ENCODE data around the gene PFKM.

Gene PFKM

DNA sequence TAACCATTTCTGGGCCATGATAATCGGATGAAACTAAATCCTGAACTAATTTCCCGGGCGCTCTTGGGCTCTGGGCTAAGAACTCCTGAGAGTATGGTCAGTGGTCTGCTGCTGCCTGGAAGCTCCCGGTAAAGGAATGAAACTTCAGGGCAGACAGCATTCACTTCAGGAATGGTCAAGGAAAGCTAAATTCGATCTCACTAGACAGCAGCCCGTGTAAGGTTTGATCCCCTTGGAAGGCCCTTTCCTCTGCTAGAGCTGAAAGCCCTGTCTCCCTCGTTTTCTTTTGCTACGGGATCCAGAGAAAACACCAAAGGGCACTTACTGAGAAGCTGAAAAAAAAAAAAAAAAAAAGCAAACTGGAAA is 37.5 kb downstream of the PFKM start:
- TF ChIP-seq CTCF (IDR thresholded peaks at IDR 0.05; ENCODE audit: borderline replicate concordance, insufficient read depth, low read depth, low read length): no peak

GRCh38 chr12:48157018-48157888 is 38.1 kb downstream of the PFKM start, which contains the start of gene ASB8:
ASB8 (minus strand) TSS chr12:48157515; CDS start chr12:48153496, 4,019 bp downstream.
- peak; percentile 51; the same call in 1 of the 2 replicates for TF ChIP-seq CTCF (IDR thresholded peaks at IDR 0.05; ENCODE audit: borderline replicate concordance, insufficient read depth, low read depth, low read length)

More for the DNA sequence above, 37.5 kb downstream of the PFKM start:
- peak overlapping the region; percentile 81 for H3K4me3 ChIP-seq (ENCODE audit: low read depth, low read length)

DNA sequence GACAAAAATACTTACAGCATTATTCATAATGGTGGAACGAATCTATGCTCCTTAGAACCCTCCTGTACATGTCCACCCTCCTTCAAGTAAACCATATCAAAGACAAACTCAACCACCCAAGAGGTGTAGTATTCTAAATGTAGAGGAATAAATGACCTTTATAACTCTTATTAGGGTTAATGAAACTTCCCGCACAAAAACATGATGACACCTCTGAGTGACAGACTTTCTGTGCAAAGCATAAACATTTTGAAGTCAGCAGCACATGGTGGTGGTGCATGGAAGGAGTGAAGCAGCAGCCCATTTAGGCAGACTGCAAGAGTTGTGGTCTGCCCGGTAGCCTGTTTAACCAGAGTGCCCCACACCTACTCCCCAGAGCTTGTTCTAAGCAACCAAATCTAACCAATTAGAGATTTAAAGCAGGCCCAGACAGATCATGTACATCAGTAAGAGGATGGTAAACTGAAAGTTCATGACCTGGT is 38.8 kb downstream of the PFKM start:
- TF ChIP-seq CTCF (IDR thresholded peaks at IDR 0.05; ENCODE audit: borderline replicate concordance, insufficient read depth, low read depth, low read length): no peak
- H3K4me3 ChIP-seq (ENCODE audit: low read depth, low read length): peak overlapping the region; percentile 40

More at GRCh38 chr12:48157018-48157888, 38.1 kb downstream of the PFKM start, which contains the start of gene ASB8:
- H3K4me3 ChIP-seq (ENCODE audit: low read depth, low read length): peak within 1 kb of the TSS; percentile 81

DNA sequence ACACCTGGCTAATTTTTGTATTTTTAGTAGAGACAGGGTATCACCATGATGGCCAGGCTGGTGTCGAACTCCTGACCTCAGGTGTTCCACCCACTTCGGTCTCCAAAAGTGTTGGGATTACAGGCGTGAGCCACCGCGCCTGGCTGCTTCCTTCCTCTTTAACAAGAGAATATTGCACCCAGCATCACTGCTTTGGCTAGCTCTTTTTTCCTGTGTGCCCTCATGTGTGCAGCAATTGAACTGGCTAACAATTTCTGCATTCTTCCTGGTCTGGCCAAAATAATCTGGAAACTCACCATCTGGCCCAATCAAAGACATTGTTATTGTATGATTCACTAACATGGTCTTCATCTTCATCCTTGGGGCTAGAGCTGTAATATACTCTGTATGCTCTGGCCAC is 40.9 kb downstream of the PFKM start:
- no peak overlapping the region for H3K4me3 ChIP-seq (ENCODE audit: low read depth, low read length)
- TF ChIP-seq CTCF (IDR thresholded peaks at IDR 0.05; ENCODE audit: borderline replicate concordance, insufficient read depth, low read depth, low read length): no peak

DNA sequence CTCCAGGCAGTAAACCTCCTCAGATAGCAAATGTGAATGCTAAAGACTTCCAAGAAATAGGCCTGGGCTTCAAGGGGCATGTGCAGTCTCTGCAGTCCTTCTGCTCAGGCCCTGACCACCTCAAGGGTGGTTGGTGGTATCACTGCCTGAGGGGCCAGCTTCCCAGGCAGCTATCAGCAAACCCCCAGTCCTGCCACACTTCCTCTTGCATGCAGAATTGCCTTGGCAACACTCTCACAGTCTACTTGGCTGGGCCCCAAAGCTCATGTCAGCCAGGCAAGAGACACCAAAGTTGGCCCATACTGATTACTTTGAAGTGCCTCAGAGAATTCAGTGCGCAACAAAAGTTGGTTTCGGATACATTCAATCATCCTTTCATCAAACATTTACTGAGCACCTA is 41.6 kb downstream of the PFKM start:
- no peak for TF ChIP-seq CTCF (IDR thresholded peaks at IDR 0.05; ENCODE audit: borderline replicate concordance, insufficient read depth, low read depth, low read length)
- no peak overlapping the region for H3K4me3 ChIP-seq (ENCODE audit: low read depth, low read length)

DNA sequence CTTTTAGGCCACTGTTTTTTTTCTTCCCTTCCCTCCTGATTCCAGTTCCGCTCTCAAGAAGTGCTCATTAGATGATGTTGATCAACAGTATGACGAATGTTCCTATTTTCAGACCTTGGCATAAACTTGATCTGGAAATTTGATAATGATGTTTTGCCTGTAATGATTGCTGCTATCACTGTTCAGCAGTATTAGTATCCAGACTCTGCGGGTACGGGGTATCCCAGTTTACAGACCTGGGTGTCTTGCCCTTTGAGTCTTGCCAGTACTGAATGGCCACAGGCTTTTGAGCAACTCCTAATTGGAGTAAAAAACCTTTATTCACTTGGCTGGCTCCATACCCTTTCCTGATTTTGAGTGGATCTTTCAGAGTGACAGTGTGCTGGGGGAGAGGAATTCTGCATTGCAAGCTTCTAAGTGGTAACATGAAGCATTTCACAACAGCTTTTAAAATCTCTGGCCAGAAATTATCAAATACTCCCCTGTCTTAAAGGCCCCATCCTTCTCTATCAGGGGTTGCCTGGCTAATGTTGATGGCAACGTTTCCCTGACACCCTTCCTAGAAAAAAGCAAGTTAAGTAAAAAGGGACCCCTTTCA is 44.1 kb downstream of the PFKM start:
- no peak overlapping the region for H3K4me3 ChIP-seq (ENCODE audit: low read depth, low read length)
- no peak for TF ChIP-seq CTCF (IDR thresholded peaks at IDR 0.05; ENCODE audit: borderline replicate concordance, insufficient read depth, low read depth, low read length)

Measured in GM12875 (cell line).